SK-N-DZ (cell line): ENCODE measurements around the gene TRAF1.

Source experiments
- DNase-seq: peaks from one replicate; pipeline ENCODE4 v3.0.0-alpha.2; 2015; ENCODE audit warnings: low spot score

TRAF1 gene

GRCh38 chr9:120941046-120941770, 14.6 kb upstream of the TRAF1 start:
- DNase-seq: no peak

- DNase-seq: no peak
Observed at GRCh38 chr9:120940573-120940972, 14.0 kb upstream of the TRAF1 start.

GRCh38 chr9:120938851-120939250, 12.3 kb upstream of the TRAF1 start:
- DNase-seq: no peak

GRCh38 chr9:120937596-120937995, 11.0 kb upstream of the TRAF1 start:
- DNase-seq: no peak

- DNase-seq: no peak
Observed at GRCh38 chr9:120937127-120937526, 10.5 kb upstream of the TRAF1 start.

GRCh38 chr9:120936764-120937122, 10.1 kb upstream of the TRAF1 start:
- DNase-seq: no peak

GRCh38 chr9:120936011-120936763, 9.6 kb upstream of the TRAF1 start:
- DNase-seq: peak; percentile 79

GRCh38 chr9:120935383-120935857, 8.8 kb upstream of the TRAF1 start:
- DNase-seq: no peak

GRCh38 chr9:120934281-120934680, 7.7 kb upstream of the TRAF1 start:
- DNase-seq: no peak

GRCh38 chr9:120933310-120934055, 6.9 kb upstream of the TRAF1 start:
- DNase-seq: no peak

- DNase-seq: no peak
Observed at GRCh38 chr9:120932086-120932823, 5.7 kb upstream of the TRAF1 start.

- no peak for DNase-seq
Observed at GRCh38 chr9:120931231-120932085, 4.9 kb upstream of the TRAF1 start.

- no peak for DNase-seq
Observed at GRCh38 chr9:120929229-120929791, 2.7 kb upstream of the TRAF1 start.

- DNase-seq: no peak
Observed at GRCh38 chr9:120928483-120929228, 2.1 kb upstream of the TRAF1 start.

- DNase-seq: no peak
Observed at GRCh38 chr9:120928015-120928482, 1.5 kb upstream of the TRAF1 start.

GRCh38 chr9:120927269-120928014, 846 bp upstream of the TRAF1 start:
- no peak for DNase-seq

- no peak for DNase-seq
Observed at GRCh38 chr9:120925535-120926396, 830 bp downstream of the TRAF1 start.
